OCI-LY1 (cell line): ENCODE data around the gene CD55.

Source experiments
- H2AFZ ChIP-seq: fragments of 200-600 bp; sonication (generic), shearing (Covaris generic); 2 replicates; pipeline ENCODE4 v1.6.0; 2014; ENCODE audit warnings: antibody characterized with exemption, mild to moderate bottlenecking, low read length
- H3F3A ChIP-seq: fragments of 200-600 bp; sonication (generic), shearing (Covaris generic); 2 replicates; pipeline ENCODE4 v1.6.0; 2014; ENCODE audit warnings: mild to moderate bottlenecking, antibody characterized with exemption, low read length, moderate library complexity; ENCODE audit not compliant: insufficient read depth
- H3K27ac ChIP-seq: fragments of 200-600 bp; sonication (generic); 2 replicates; pipeline ENCODE4 v1.5.1; 2014; ENCODE audit warnings: low read length, mixed run types, mild to moderate bottlenecking, low read depth; ENCODE audit not compliant: poor library complexity, severe bottlenecking
- H3K27me3 ChIP-seq: fragments of 200-600 bp; sonication (generic); 2 replicates; pipeline ENCODE4 v1.6.0; 2014; ENCODE audit warnings: antibody characterized with exemption, mild to moderate bottlenecking, low read length, moderate library complexity; ENCODE audit not compliant: insufficient read depth
- H3K36me3 ChIP-seq: fragments of 200-600 bp; sonication (generic); 2 replicates; pipeline ENCODE4 v1.6.1; 2014; ENCODE audit warnings: mild to moderate bottlenecking, antibody characterized with exemption, low read length, moderate library complexity, mixed read lengths; ENCODE audit not compliant: insufficient read depth
- H3K4me1 ChIP-seq: fragments of 200-600 bp; sonication (generic); 2 replicates; pipeline ENCODE4 v1.5.1; 2014; ENCODE audit warnings: mild to moderate bottlenecking, low read length, moderate library complexity; ENCODE audit not compliant: insufficient read depth, severe bottlenecking
- H3K4me2 ChIP-seq: fragments of 200-600 bp; sonication (generic), shearing (Covaris generic); 2 replicates; pipeline ENCODE4 v1.6.1; 2014; ENCODE audit warnings: low read length
- H3K4me3 ChIP-seq: fragments of 200-600 bp; sonication (generic); 2 replicates; pipeline ENCODE4 v1.5.1; 2014; ENCODE audit warnings: low read length, low read depth, mild to moderate bottlenecking, mixed read lengths; ENCODE audit not compliant: poor library complexity, severe bottlenecking
- H3K79me2 ChIP-seq: fragments of 200-600 bp; shearing (Covaris generic); 2 replicates; pipeline ENCODE4 v1.6.1; 2016; ENCODE audit warnings: mixed run types, low read length, mixed read lengths; ENCODE audit not compliant: insufficient read depth
- H3K9ac ChIP-seq: fragments of 200-600 bp; sonication (generic), shearing (Covaris generic); 2 replicates; pipeline ENCODE4 v1.6.1; 2014; ENCODE audit warnings: mild to moderate bottlenecking, low read length, mixed read lengths
- H3K9me2 ChIP-seq: fragments of 200-600 bp; sonication (generic), shearing (Covaris generic); 2 replicates; pipeline ENCODE4 v1.6.1; 2014; ENCODE audit warnings: low read depth, mild to moderate bottlenecking, low read length, mixed read lengths
- H3K9me3 ChIP-seq: fragments of 200-600 bp; shearing (Covaris generic); 2 replicates; pipeline ENCODE4 v1.6.1; 2014; ENCODE audit warnings: low read length, mixed read lengths
- H4K20me1 ChIP-seq: fragments of 200-600 bp; sonication (generic), shearing (Covaris generic); 2 replicates; pipeline ENCODE4 v1.6.0; 2016; ENCODE audit warnings: mild to moderate bottlenecking, low read length; ENCODE audit not compliant: insufficient read depth
- EZH2 ChIP-seq: fragments of 200-600 bp; sonication (generic), shearing (Covaris generic); IDR thresholded peaks from 2 replicates; pipeline ENCODE4 v1.8.0; 2017; ENCODE audit warnings: borderline replicate concordance, mixed run types, mild to moderate bottlenecking, antibody characterized with exemption, low read length, moderate library complexity, mixed read lengths
- TF ChIP-seq, protein P1 (sequence below): fragments of 200-600 bp; sonication (generic), shearing (Covaris generic); IDR thresholded peaks from 2 replicates; pipeline ENCODE4 v1.5.1; 2017; ENCODE audit warnings: mild to moderate bottlenecking, antibody characterized with exemption, low read length, moderate library complexity, mixed read lengths

The CD55 gene

GRCh38 chr1:207316622-207317391, 4.7 kb upstream of the CD55 start:
- Histone ChIP-seq H3K27ac (no peak overlapping the region), H3K9me2 (no peaks in the 10 kb centered on the region), H3K4me3 (no peak overlapping the region), H3K4me1 (no peaks in the 10 kb centered on the region), H3K9ac (no peak overlapping the region), H3K27me3 (no peaks in the 10 kb centered on the region), H3K4me2 (no peak overlapping the region), H3K36me3 (no peaks in the 10 kb centered on the region), H3K9me3 (no peaks in the 10 kb centered on the region), H2AFZ (no peak overlapping the region), H3F3A (no peaks in the 10 kb centered on the region), H3K79me2 (no peaks in the 10 kb centered on the region), H4K20me1 (no peaks in the 10 kb centered on the region)
- TF ChIP-seq, protein P1, sequence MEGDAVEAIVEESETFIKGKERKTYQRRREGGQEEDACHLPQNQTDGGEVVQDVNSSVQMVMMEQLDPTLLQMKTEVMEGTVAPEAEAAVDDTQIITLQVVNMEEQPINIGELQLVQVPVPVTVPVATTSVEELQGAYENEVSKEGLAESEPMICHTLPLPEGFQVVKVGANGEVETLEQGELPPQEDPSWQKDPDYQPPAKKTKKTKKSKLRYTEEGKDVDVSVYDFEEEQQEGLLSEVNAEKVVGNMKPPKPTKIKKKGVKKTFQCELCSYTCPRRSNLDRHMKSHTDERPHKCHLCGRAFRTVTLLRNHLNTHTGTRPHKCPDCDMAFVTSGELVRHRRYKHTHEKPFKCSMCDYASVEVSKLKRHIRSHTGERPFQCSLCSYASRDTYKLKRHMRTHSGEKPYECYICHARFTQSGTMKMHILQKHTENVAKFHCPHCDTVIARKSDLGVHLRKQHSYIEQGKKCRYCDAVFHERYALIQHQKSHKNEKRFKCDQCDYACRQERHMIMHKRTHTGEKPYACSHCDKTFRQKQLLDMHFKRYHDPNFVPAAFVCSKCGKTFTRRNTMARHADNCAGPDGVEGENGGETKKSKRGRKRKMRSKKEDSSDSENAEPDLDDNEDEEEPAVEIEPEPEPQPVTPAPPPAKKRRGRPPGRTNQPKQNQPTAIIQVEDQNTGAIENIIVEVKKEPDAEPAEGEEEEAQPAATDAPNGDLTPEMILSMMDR: no peak
- no peak for TF ChIP-seq EZH2

DNA sequence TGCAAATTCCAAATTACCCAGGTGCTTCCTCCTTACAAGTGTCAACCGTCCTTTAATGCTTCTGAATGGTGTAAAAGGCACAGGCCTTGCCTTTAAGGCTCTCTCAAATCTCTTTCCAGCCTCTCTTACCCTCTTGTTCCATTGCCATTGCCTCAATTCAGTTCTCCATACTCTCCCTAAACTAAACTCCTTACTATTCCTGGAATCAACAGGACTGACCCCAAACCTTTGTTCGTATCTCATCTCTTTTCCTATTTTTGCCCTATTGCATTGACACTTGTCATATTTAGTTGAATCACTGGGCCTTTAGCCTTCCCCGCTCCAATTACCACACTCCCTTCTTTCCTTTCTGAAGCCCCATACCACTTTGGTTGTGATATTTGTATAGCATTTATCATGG, 3.9 kb upstream of the CD55 start:
- Histone ChIP-seq H3K9ac (no peak overlapping the region), H3F3A (no peaks in the 10 kb centered on the region), H3K4me2 (no peak overlapping the region)

DNA sequence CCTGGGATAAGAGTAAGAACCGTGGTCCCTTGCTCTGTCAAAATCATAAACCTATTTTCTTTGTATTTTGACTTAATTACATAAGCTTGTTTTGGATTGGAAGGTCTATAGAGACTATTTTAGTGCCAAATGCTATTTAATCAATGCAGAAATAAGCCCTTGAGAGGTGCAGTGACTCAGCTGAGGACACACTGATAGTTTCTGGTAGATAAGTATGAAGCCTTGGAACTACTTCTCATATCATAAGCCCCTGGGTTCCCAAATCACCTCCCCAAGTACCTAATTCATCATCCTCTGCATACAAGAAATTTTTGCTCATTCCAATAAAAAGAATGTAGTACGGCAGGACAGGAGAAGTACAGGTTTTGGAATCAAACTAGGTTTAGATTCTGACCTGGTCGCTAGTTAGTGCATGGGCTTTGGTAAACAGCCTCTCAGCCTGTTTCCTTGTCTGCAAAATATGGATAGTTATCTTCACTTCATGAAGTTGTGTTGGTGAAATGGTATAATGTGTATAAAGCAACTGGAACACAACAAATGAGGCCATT, 3.3 kb upstream of the CD55 start:
- Histone ChIP-seq H4K20me1 (no peaks in the 10 kb centered on the region), H3K4me2 (no peak overlapping the region), H3F3A (no peaks in the 10 kb centered on the region), H2AFZ (no peak overlapping the region), H3K27me3 (no peaks in the 10 kb centered on the region), H3K9me3 (no peaks in the 10 kb centered on the region), H3K4me1 (peaks cover 9% of the 10 kb centered on the region), H3K4me3 (no peak overlapping the region), H3K27ac (no peak overlapping the region), H3K79me2 (no peaks in the 10 kb centered on the region), H3K36me3 (no peaks in the 10 kb centered on the region), H3K9me2 (no peaks in the 10 kb centered on the region), H3K9ac (no peak overlapping the region)
- TF ChIP-seq EZH2: no peak
- TF ChIP-seq, protein P1: no peak

More for the DNA sequence above, 3.9 kb upstream of the CD55 start:
- no peak overlapping the region for H3K27ac ChIP-seq
- no peak overlapping the region for H2AFZ ChIP-seq
- H3K9me3 ChIP-seq: no peaks in the 10 kb centered on the region
- H3K79me2 ChIP-seq: no peaks in the 10 kb centered on the region
- no peak overlapping the region for H3K4me3 ChIP-seq
- no peaks in the 10 kb centered on the region for H4K20me1 ChIP-seq
- no peaks in the 10 kb centered on the region for H3K36me3 ChIP-seq
- H3K4me1 ChIP-seq: peaks cover 5% of the 10 kb centered on the region
- H3K27me3 ChIP-seq: no peaks in the 10 kb centered on the region
- TF ChIP-seq, protein P1: no peak
- TF ChIP-seq EZH2: no peak
- no peaks in the 10 kb centered on the region for H3K9me2 ChIP-seq
